SK-N-SH (cell line): ENCODE measurements around the gene MYL2. TPM values are rescaled to one million over a fixed set of nuclear protein-coding genes. Genes with fewer than 3 reads are reported as not detected.

ENCODE experiments used
- CTCF ChIA-PET: fragments of 300-600, 350-600 bp; formaldehyde crosslinking; extraction: SDS; loops from one replicate; lab custom pipeline; 2021; lab: Yijun Ruan, JAX
- POLR2A ChIA-PET: fragments of 350-600 bp; sonication (Branson Sonifier 250); formaldehyde crosslinking; extraction: SDS; loops from one replicate; lab custom pipeline; 2020; ENCODE audit warnings: antibody characterized with exemption, inconsistent platforms; lab: Yijun Ruan, JAX
- DNase-seq: peaks from one replicate; pipeline ENCODE4 v3.0.0; 2012
- H2AFZ ChIP-seq: fragments of 200-600 bp; sonication (generic); 2 replicates; pipeline ENCODE4 v1.8.1; 2016; ENCODE audit warnings: antibody characterized with exemption, mild to moderate bottlenecking, low read depth
- H3F3A ChIP-seq: fragments of 200-600 bp; sonication (generic); replicated peaks from 2 replicates; pipeline ENCODE3; 2016; ENCODE audit warnings: antibody characterized with exemption, mild to moderate bottlenecking; ENCODE audit not compliant: insufficient read depth
- H3K27ac ChIP-seq, 2 experiments: fragments of 200-500 bp in 1 of 2; fragments of 200-600 bp in 1 of 2; sonication (Bioruptor generic) in 1 of 2; sonication (generic), shearing (Covaris generic) in 1 of 2; 2 replicates each; pipeline versions ENCODE4 v1.5.1 to v1.6.1; 2014 to 2016; ENCODE audit warnings: low read depth in 2 of 2, inconsistent platforms in 1 of 2, low read length in 1 of 2, mild to moderate bottlenecking in 1 of 2, mixed read lengths in 1 of 2
- H3K27me3 ChIP-seq: fragments of 200-600 bp; sonication (generic), shearing (Covaris generic); 2 replicates; pipeline ENCODE4 v1.6.1; 2016; ENCODE audit warnings: mixed run types; ENCODE audit not compliant: insufficient read depth
- H3K36me3 ChIP-seq, 2 experiments: fragments of 200-500 bp in 1 of 2; fragments of 200-600 bp in 1 of 2; sonication (Bioruptor generic) in 1 of 2; sonication (generic) in 1 of 2; replicated peaks in 1 of 2; 2 replicates each; pipeline versions ENCODE3 to v1.5.1; 2014 to 2016; ENCODE audit warnings: low read length in 1 of 2, mild to moderate bottlenecking in 1 of 2; ENCODE audit not compliant: insufficient read depth in 2 of 2, control insufficient read depth in 1 of 2
- H3K4me1 ChIP-seq, 2 experiments: fragments of 200-500 bp in 1 of 2; fragments of 200-600 bp in 1 of 2; sonication (Bioruptor generic) in 1 of 2; sonication (generic), shearing (Covaris generic) in 1 of 2; 2 replicates each; pipeline versions ENCODE4 v1.5.1 to v1.6.1; 2014 to 2016; ENCODE audit warnings: low read depth in 1 of 2, low read length in 1 of 2, mixed run types in 1 of 2; ENCODE audit not compliant: insufficient read depth in 2 of 2, control insufficient read depth in 1 of 2
- H3K4me2 ChIP-seq: fragments of 200-600 bp; sonication (generic), shearing (Covaris generic); 2 replicates; pipeline ENCODE4 v1.6.1; 2017; ENCODE audit warnings: mixed run types
- H3K4me3 ChIP-seq, 2 experiments: fragments of 200-500 bp in 1 of 2; fragments of 200-600 bp in 1 of 2; sonication (Bioruptor generic) in 1 of 2; sonication (generic), shearing (Covaris generic) in 1 of 2; 2 replicates each; pipeline versions ENCODE4 v1.5.1 to v1.8.1; 2014 to 2016; ENCODE audit warnings: low read depth in 2 of 2, inconsistent platforms in 1 of 2, low read length in 1 of 2, mild to moderate bottlenecking in 1 of 2, mixed read lengths in 1 of 2, moderate library complexity in 1 of 2
- H3K79me2 ChIP-seq: fragments of 200-600 bp; sonication (generic); 2 replicates; pipeline ENCODE4 v1.8.1; 2017; ENCODE audit warnings: mild to moderate bottlenecking; ENCODE audit not compliant: insufficient read depth
- H3K9ac ChIP-seq: fragments of 200-600 bp; sonication (generic); 2 replicates; pipeline ENCODE4 v1.6.1; 2017; ENCODE audit warnings: mixed run types
- H3K9me2 ChIP-seq: fragments of 200-600 bp; sonication (generic); 2 replicates; pipeline ENCODE4 v1.6.1; 2017; ENCODE audit warnings: mixed run types
- H3K9me3 ChIP-seq: fragments of 200-600 bp; sonication (generic); 2 replicates; pipeline ENCODE4 v1.6.1; 2017; ENCODE audit warnings: mixed run types, mild to moderate bottlenecking, moderate library complexity
- H4K20me1 ChIP-seq: fragments of 200-600 bp; sonication (generic); 2 replicates; pipeline ENCODE4 v1.6.1; 2017; ENCODE audit warnings: mild to moderate bottlenecking, mixed run types; ENCODE audit not compliant: insufficient read depth
- FOSL2 ChIP-seq: IDR thresholded peaks from 2 replicates; pipeline ENCODE4 v1.4.0; 2012; ENCODE audit warnings: low read depth, mild to moderate bottlenecking, moderate library complexity, borderline replicate concordance
- IRF3 ChIP-seq: fragments of 150-350 bp; IDR thresholded peaks from 2 replicates; pipeline ENCODE4 v1.6.1; 2016; ENCODE audit warnings: mild to moderate bottlenecking, low read depth, low read length
- JUND ChIP-seq: IDR thresholded peaks from 2 replicates; pipeline ENCODE4 v1.4.0; 2012
- MAX ChIP-seq: IDR thresholded peaks from 2 replicates; pipeline ENCODE4 v1.4.0; 2012; ENCODE audit warnings: low read depth
- POLR2AphosphoS5 ChIP-seq: IDR thresholded peaks from 2 replicates; pipeline ENCODE4 v1.6.1; 2012; ENCODE audit warnings: low read depth, low read length
- REST ChIP-seq: IDR thresholded peaks from 2 replicates; pipeline ENCODE4 v1.6.1; 2012; ENCODE audit warnings: mild to moderate bottlenecking, low read depth, low read length, moderate library complexity
- YY1 ChIP-seq: IDR thresholded peaks from 2 replicates; pipeline ENCODE4 v1.4.0; 2012; ENCODE audit warnings: low read depth, mild to moderate bottlenecking
- WGBS: methylation state at CpG from one replicate; pipeline ENCODE4 v1.1.6; 2017; ENCODE audit warnings: low lambda C conversion rate; 5-methylcytosine and 5-hydroxymethylcytosine counted together
- polyA plus RNA-seq, 3 experiments: library from polyadenylated mRNA; depleted of rRNA; stranded (reverse); fragments of >200 nt; gene quantifications; 2 replicates each; pipeline ENCODE4 v1.2.3, GENCODE V29; 2012

The MYL2 gene
- polyA plus RNA-seq, 1 of the 3 experiments (the other 2 are of a cell fraction) = not detected

DNA sequence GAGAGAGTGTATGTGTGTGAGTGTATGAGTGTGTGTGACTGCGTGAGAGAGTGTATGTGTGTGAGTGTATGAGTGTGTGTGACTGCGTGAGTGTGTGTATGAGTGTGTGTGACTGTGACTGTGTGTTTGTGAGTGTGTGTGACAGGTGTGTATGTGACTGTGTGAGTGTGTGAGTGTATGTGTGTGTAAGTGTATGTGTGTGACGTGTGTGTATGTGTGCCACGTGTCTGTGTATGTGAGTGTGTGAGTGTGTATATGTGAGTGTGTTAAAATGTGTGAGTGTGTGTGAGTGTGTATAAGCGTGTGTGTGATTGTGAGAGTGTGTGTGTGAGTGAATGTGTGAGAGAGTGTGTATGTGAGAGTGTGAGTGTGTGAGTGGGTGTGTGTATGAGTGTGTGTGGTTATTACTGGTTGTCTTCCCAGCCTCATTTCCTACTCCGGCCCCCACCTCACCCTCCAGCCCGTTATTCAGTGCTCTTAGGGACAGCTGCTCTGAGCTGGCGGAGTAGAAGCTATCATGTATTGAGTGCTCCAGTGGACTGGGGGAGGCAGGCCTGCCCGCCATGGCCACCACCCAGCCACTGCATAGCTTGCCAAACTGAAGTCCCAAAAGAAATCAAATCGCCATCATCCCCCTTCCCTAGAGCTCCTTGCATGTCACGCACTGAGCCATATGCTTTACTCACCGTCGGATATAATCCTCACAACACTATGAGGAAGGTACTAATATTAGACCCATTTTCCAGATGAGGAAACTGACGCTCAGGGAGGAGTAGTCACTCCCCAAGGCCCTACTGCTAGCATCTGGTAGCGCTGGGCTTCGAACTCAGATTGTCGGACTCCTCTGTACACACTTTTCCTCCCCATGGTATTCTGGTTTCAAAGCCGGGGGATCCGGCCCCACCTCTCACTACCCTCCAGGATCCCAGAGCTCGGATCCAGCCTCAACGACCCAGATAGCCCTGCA is 10.3 kb upstream of the MYL2 start:
- no peaks in the 10 kb centered on the region for H3K9me2 ChIP-seq
- H2AFZ ChIP-seq = no peak overlapping the region
- no peaks in the 10 kb centered on the region; a peak in 1 of 4 replicates for H3K4me1 ChIP-seq
- H3K4me2 ChIP-seq = no peak overlapping the region
- H3K27me3 ChIP-seq = no peaks in the 10 kb centered on the region
- no peaks in the 10 kb centered on the region for H3K79me2 ChIP-seq
- DNase-seq = no peak
- H3F3A ChIP-seq = peaks cover 3% of the 10 kb centered on the region
- no peak overlapping the region for H3K9ac ChIP-seq
- no peak overlapping the region for H3K4me3 ChIP-seq
- H3K36me3 ChIP-seq = no peaks in the 10 kb centered on the region
- TF ChIP-seq MAX = no peak
- no peak for TF ChIP-seq POLR2AphosphoS5
- no peak for TF ChIP-seq FOSL2
- TF ChIP-seq IRF3 = no peak
- WGBS = 84% methylated on average over 20 of the region's 21 CpGs
- no peaks in the 10 kb centered on the region for H3K9me3 ChIP-seq
- no peaks in the 10 kb centered on the region for H4K20me1 ChIP-seq
- POLR2A ChIA-PET = no interaction called here
- no peak overlapping the region for H3K27ac ChIP-seq
- CTCF ChIA-PET = interaction anchor here (0.7 to 1.1 kb wide), 3 partner anchors 10 to 14 kb away, joined by 3 read pairs; partner anchors contain the start of gene MYL2

DNA sequence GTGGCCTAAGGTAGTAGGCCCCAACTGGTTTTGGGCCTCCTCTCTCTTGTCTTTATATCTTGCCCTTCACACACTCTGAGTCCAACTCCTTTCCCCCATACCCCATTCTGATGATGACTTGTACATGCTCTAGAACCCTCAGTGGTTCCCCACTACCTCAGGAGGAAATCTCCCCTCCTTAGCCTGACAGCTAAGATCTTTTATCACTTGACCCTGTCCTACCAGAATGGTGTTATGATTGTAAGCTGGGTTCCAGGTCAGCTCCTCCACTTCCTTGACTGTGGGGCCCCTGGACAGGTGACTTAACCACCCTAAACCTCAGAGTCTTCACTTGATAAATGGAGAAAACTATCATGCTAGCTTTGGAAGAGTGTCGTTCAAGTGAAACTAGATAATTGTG is 9.4 kb upstream of the MYL2 start:
- no peaks in the 10 kb centered on the region for H3K79me2 ChIP-seq
- no peaks in the 10 kb centered on the region for H3K9me3 ChIP-seq
- WGBS = 96% methylated on average over 1 of the region's 1 CpG
- TF ChIP-seq YY1 = no peak
- no peak for TF ChIP-seq JUND
- no peak for TF ChIP-seq REST
- no peak overlapping the region for H3K9ac ChIP-seq
- no peaks in the 10 kb centered on the region for H3K36me3 ChIP-seq
- no peak overlapping the region for H3K4me3 ChIP-seq
- DNase-seq = no peak
- H3K27me3 ChIP-seq = no peaks in the 10 kb centered on the region
- no peaks in the 10 kb centered on the region for H4K20me1 ChIP-seq
- no peak overlapping the region for H3K4me2 ChIP-seq
- H2AFZ ChIP-seq = no peak overlapping the region
- POLR2A ChIA-PET = no interaction called here
- no peak overlapping the region for H3K27ac ChIP-seq
- H3F3A ChIP-seq = peaks cover 3% of the 10 kb centered on the region
- H3K4me1 ChIP-seq = no peaks in the 10 kb centered on the region; a peak in 1 of 4 replicates
- no peaks in the 10 kb centered on the region for H3K9me2 ChIP-seq
- CTCF ChIA-PET = interaction anchor here (0.8 to 1.2 kb wide), 4 partner anchors 9 to 35 kb away, joined by 3 to 4 read pairs (median 4); partner anchors contain the start of gene MYL2
